ENCODE measurements around the gene CHCHD10.

DNA sequence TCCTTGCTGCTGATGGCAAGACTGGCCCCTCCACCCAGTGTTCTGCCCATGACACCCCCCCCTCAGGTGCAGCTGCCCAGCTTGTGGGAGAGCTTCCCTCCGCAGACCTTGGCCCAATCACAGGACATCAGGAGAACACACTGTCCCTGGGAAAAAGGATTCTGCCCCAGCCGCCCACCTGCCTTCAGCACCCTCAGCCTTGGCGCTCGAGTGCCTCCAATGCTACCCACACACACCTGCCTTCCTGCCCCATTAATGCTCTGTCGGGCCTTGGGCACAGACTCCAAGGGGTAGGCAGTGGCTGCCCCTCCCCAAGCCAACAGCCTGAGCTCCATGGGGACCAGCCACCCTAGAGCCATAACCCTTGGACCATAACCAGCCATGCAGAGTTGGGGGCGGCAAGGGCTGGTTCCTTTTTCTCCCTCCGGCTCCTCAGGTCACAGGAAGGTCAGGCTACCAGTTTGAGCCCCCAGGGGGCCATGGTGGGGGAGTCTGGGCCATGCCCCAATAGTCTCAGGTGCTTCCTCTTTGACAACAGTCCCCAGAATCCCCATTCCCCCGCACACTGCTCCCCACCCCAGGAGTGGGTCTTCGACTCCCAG, 15.6 kb downstream of the CHCHD10 start:
- no peak for TF ChIP-seq IRF3 (IDR thresholded peaks at IDR 0.05; ENCODE audit: low read depth, low read length)
- no peak for TF ChIP-seq REST (IDR thresholded peaks at IDR 0.05; ENCODE audit: low read depth, low read length)
- TF ChIP-seq ZBTB33 (IDR thresholded peaks at IDR 0.05; ENCODE audit: borderline replicate concordance, low read depth) = no peak
- no peak for TF ChIP-seq YY1 (IDR thresholded peaks at IDR 0.05; ENCODE audit: low read depth)
- TF ChIP-seq POLR2AphosphoS5 (IDR thresholded peaks at IDR 0.05; ENCODE audit: low read depth, low read length) = no peak
- no peak for TF ChIP-seq RAD21 (IDR thresholded peaks at IDR 0.05; ENCODE audit: low read length)
- no peak for TF ChIP-seq CTCF (IDR thresholded peaks at IDR 0.05)
- TF ChIP-seq EZH2phosphoT487 (IDR thresholded peaks at IDR 0.05; ENCODE audit: borderline replicate concordance, low read depth) = no peak
